ENCODE data around the gene CDH12. TPM values are rescaled to one million over a fixed set of nuclear protein-coding genes. Genes with fewer than 3 reads are reported as not detected.

Gene CDH12
- total RNA-seq, 1 donor from 2014 or later, result not detected

DNA sequence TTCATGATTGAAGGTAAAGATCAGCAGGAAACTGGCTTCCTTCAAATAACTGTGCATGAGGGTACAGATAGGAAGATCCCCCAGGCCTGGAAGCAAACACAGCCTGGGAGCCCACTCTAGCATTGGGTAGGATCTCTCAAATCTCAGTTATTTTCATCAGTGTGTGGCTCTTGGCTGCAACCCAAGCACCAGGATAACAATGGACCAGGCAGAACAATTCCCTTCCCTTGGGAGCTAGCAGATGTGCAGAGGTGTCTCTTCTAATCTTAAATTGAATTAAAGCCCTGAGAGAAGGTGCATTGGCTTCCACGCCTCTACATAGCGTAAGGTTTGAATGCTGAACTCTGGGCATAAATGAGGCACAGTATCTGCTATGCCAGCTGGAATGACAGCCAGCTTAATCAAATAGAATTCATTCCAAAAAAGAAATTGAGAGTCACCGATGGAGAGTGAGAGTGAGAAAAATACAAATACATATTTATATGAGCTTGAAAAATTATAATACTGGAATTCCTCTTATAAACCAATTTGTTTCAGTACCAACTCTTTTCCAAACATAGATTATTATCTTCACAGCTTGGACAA, 957.3 kb downstream of the CDH12 start:
- TF ChIP-seq EZH2 (IDR thresholded peaks at IDR 0.05; ENCODE audit: insufficient read depth, low read length), result no peak
- TF ChIP-seq, protein P1, sequence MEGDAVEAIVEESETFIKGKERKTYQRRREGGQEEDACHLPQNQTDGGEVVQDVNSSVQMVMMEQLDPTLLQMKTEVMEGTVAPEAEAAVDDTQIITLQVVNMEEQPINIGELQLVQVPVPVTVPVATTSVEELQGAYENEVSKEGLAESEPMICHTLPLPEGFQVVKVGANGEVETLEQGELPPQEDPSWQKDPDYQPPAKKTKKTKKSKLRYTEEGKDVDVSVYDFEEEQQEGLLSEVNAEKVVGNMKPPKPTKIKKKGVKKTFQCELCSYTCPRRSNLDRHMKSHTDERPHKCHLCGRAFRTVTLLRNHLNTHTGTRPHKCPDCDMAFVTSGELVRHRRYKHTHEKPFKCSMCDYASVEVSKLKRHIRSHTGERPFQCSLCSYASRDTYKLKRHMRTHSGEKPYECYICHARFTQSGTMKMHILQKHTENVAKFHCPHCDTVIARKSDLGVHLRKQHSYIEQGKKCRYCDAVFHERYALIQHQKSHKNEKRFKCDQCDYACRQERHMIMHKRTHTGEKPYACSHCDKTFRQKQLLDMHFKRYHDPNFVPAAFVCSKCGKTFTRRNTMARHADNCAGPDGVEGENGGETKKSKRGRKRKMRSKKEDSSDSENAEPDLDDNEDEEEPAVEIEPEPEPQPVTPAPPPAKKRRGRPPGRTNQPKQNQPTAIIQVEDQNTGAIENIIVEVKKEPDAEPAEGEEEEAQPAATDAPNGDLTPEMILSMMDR (IDR thresholded peaks at IDR 0.05; ENCODE audit: insufficient read depth, low read depth, low read length), result no peak
- FAIRE-seq (no peak), DNase-seq (ENCODE audit: low read depth) (no peak)
- no peaks in the 10 kb centered on the region for H3K4me1 ChIP-seq (ENCODE audit: insufficient read depth, low read length)
- no peaks in the 10 kb centered on the region for H3K36me3 ChIP-seq (ENCODE audit: insufficient read depth, low read length)
- H3K4me3 ChIP-seq (ENCODE audit: insufficient read depth, low read depth, low read length), result no peak overlapping the region
- no peaks in the 10 kb centered on the region for H3K9me3 Mint-ChIP-seq (ENCODE audit: unreplicated experiment)
- no peak overlapping the region for H3K27ac Mint-ChIP-seq (ENCODE audit: unreplicated experiment)
- H4K20me1 ChIP-seq (ENCODE audit: insufficient read depth, low read length), result no peaks in the 10 kb centered on the region
- no peak overlapping the region for H3K4me2 ChIP-seq (ENCODE audit: low read length)
- no peaks in the 10 kb centered on the region for H3K4me1 Mint-ChIP-seq (ENCODE audit: low read depth, unreplicated experiment)
- no peaks in the 10 kb centered on the region for H3K9me3 ChIP-seq (ENCODE audit: insufficient read depth, low read depth, low read length)
- no peaks in the 10 kb centered on the region for H3K36me3 Mint-ChIP-seq (ENCODE audit: low read depth, unreplicated experiment)
- no peaks in the 10 kb centered on the region for H3K79me2 ChIP-seq (ENCODE audit: insufficient read depth, low read length)
- H2AFZ ChIP-seq (ENCODE audit: low read depth, low read length), result no peak overlapping the region
- no peaks in the 10 kb centered on the region for H3K27me3 ChIP-seq (ENCODE audit: insufficient read depth, low read length)
- no peaks in the 10 kb centered on the region for H3K27me3 Mint-ChIP-seq (ENCODE audit: low read depth, unreplicated experiment)
- no peak overlapping the region for H3K9ac ChIP-seq (ENCODE audit: low read length)
- no peak overlapping the region for H3K27ac ChIP-seq (ENCODE audit: low read depth, low read length)
- H3K4me3 Mint-ChIP-seq (ENCODE audit: unreplicated experiment), result no peak overlapping the region

GRCh38 chr5:21893161-21893560, 960.0 kb downstream of the CDH12 start:
- H3K36me3 Mint-ChIP-seq (ENCODE audit: low read depth, unreplicated experiment), result no peaks in the 10 kb centered on the region
- Histone ChIP-seq H3K27me3 (ENCODE audit: insufficient read depth, low read length) (no peaks in the 10 kb centered on the region), H3K9ac (ENCODE audit: low read length) (no peak overlapping the region), H3K79me2 (ENCODE audit: insufficient read depth, low read length) (no peaks in the 10 kb centered on the region), H3K36me3 (ENCODE audit: insufficient read depth, low read length) (no peaks in the 10 kb centered on the region), H2AFZ (ENCODE audit: low read depth, low read length) (no peak overlapping the region), H3K4me2 (ENCODE audit: low read length) (no peak overlapping the region), H3K4me1 (ENCODE audit: insufficient read depth, low read length) (no peaks in the 10 kb centered on the region), H4K20me1 (ENCODE audit: insufficient read depth, low read length) (no peaks in the 10 kb centered on the region), H3K9me3 (ENCODE audit: insufficient read depth, low read depth, low read length) (no peaks in the 10 kb centered on the region), H3K4me3 (ENCODE audit: insufficient read depth, low read depth, low read length) (no peak overlapping the region), H3K27ac (ENCODE audit: low read depth, low read length) (no peak overlapping the region)
- H3K27ac Mint-ChIP-seq (ENCODE audit: unreplicated experiment), result no peak overlapping the region
- H3K9me3 Mint-ChIP-seq (ENCODE audit: unreplicated experiment), result no peaks in the 10 kb centered on the region
- H3K4me1 Mint-ChIP-seq (ENCODE audit: low read depth, unreplicated experiment), result no peaks in the 10 kb centered on the region
- H3K27me3 Mint-ChIP-seq (ENCODE audit: low read depth, unreplicated experiment), result no peaks in the 10 kb centered on the region
- no peak for FAIRE-seq
- no peak overlapping the region for H3K4me3 Mint-ChIP-seq (ENCODE audit: unreplicated experiment)
- TF ChIP-seq, protein P1 (IDR thresholded peaks at IDR 0.05; ENCODE audit: insufficient read depth, low read depth, low read length), result no peak
- no peak for TF ChIP-seq EZH2 (IDR thresholded peaks at IDR 0.05; ENCODE audit: insufficient read depth, low read length)
- DNase-seq (ENCODE audit: low read depth), result no peak

DNA sequence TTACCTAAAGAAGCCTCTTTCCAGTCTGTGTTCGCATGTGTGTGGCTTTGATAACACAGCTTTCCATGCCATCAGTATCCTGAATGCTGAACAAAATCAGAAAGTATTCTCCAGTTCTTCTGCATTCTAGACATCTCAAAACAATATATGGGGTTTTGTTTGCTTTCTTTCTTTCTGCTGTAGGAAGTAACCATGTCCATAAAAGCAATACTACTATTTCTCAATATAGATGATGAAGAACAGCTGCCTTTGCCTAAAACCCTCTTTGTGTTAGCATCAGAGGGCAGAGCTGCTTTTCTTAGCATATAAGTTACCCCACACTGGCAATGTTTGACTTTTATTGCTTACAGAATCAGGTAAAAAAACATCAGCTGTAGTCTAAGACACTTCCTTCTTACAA, 963.6 kb downstream of the CDH12 start:
- Mint-ChIP-seq H3K4me3 (ENCODE audit: unreplicated experiment) (no peak overlapping the region), H3K4me1 (ENCODE audit: low read depth, unreplicated experiment) (no peaks in the 10 kb centered on the region), H3K27me3 (ENCODE audit: low read depth, unreplicated experiment) (no peaks in the 10 kb centered on the region), H3K27ac (ENCODE audit: unreplicated experiment) (no peak overlapping the region), H3K36me3 (ENCODE audit: low read depth, unreplicated experiment) (no peaks in the 10 kb centered on the region), H3K9me3 (ENCODE audit: unreplicated experiment) (no peaks in the 10 kb centered on the region)
- Histone ChIP-seq H3K9ac (ENCODE audit: low read length) (no peak overlapping the region), H3K27ac (ENCODE audit: low read depth, low read length) (no peak overlapping the region), H3K79me2 (ENCODE audit: insufficient read depth, low read length) (no peaks in the 10 kb centered on the region), H3K4me1 (ENCODE audit: insufficient read depth, low read length) (no peaks in the 10 kb centered on the region), H3K36me3 (ENCODE audit: insufficient read depth, low read length) (no peaks in the 10 kb centered on the region), H4K20me1 (ENCODE audit: insufficient read depth, low read length) (no peaks in the 10 kb centered on the region), H3K4me2 (ENCODE audit: low read length) (no peak overlapping the region), H3K9me3 (ENCODE audit: insufficient read depth, low read depth, low read length) (no peaks in the 10 kb centered on the region), H3K4me3 (ENCODE audit: insufficient read depth, low read depth, low read length) (no peak overlapping the region), H3K27me3 (ENCODE audit: insufficient read depth, low read length) (no peaks in the 10 kb centered on the region), H2AFZ (ENCODE audit: low read depth, low read length) (no peak overlapping the region)
- no peak for TF ChIP-seq EZH2 (IDR thresholded peaks at IDR 0.05; ENCODE audit: insufficient read depth, low read length)
- TF ChIP-seq, protein P1 (IDR thresholded peaks at IDR 0.05; ENCODE audit: insufficient read depth, low read depth, low read length), result no peak
- DNase-seq (ENCODE audit: low read depth) (no peak), FAIRE-seq (no peak)
